Measurements from ENCODE around the gene MYLK2. TPM values are rescaled to one million over a fixed set of nuclear protein-coding genes. Genes with fewer than 3 reads are reported as not detected.

The MYLK2 gene
- 0.27 to 0.76 TPM (median 0.48 TPM) in 5 replicates for total RNA-seq (2022; extraction: Qiagen RNA extraction)

GRCh38 chr20:31819083-31819784 is at the start of gene MYLK2:
TSS of gene MYLK2 (plus strand) at chr20:31819356. CDS start at chr20:31819581, 225 bp downstream.

GRCh38 chr20:31845300-31845863 is 26.2 kb downstream of the MYLK2 start, which contains the start of gene FOXS1:
TSS of gene FOXS1 (minus strand) at chr20:31845604. CDS start at chr20:31845542, 62 bp downstream.

GRCh38 chr20:31869942-31870725 is 51.0 kb downstream of the MYLK2 start, which contains the start of the genes DUSP15 and TTLL9:
TSS of gene DUSP15 (minus strand) at chr20:31870527. CDS start at chr20:31870337, 190 bp downstream.
TSS of gene TTLL9 (plus strand) at chr20:31870634. CDS start at chr20:31871127, 493 bp downstream.

Other genes with a start within 250 kb of the MYLK2 start
- gene ID1, start 214.1 kb upstream of the MYLK2 start, total RNA-seq (2022; extraction: Qiagen RNA extraction) = 320 to 528 TPM (median 444 TPM) in 5 replicates
- gene COX4I2, start 181.4 kb upstream of the MYLK2 start, total RNA-seq (2022; extraction: Qiagen RNA extraction) = not detected in 5 replicates
- gene BCL2L1, start 96.5 kb upstream of the MYLK2 start, total RNA-seq (2022; extraction: Qiagen RNA extraction) = 274 to 317 TPM (median 294 TPM) in 5 replicates
- gene TPX2, start 80.1 kb upstream of the MYLK2 start, total RNA-seq (2022; extraction: Qiagen RNA extraction) = 96.3 to 115 TPM (median 107 TPM) in 5 replicates
- 0.17 to 0.86 TPM (median 0.61 TPM) in 5 replicates for gene FOXS1, start 26.2 kb downstream of the MYLK2 start, total RNA-seq (2022; extraction: Qiagen RNA extraction)
- gene DUSP15, start 51.2 kb downstream of the MYLK2 start, total RNA-seq (2022; extraction: Qiagen RNA extraction) = 0.52 to 1.4 TPM (median 1.1 TPM) in 5 replicates
- gene TTLL9, start 51.3 kb downstream of the MYLK2 start, total RNA-seq (2022; extraction: Qiagen RNA extraction) = 0.10 to 0.20 TPM (median 0.12 TPM) in 4 of 5 replicates, not detected in the other
- gene PDRG1, start 132.7 kb downstream of the MYLK2 start, total RNA-seq (2022; extraction: Qiagen RNA extraction) = 29.4 to 33.1 TPM (median 32.2 TPM) in 5 replicates
- 0.01 to 0.02 TPM in 2 of 5 replicates, not detected in the others for gene XKR7, start 148.8 kb downstream of the MYLK2 start, total RNA-seq (2022; extraction: Qiagen RNA extraction)
- gene CCM2L, start 191.1 kb downstream of the MYLK2 start, total RNA-seq (2022; extraction: Qiagen RNA extraction) = 0.27 to 0.61 TPM (median 0.35 TPM) in 5 replicates
- gene HCK, start 232.9 kb downstream of the MYLK2 start, total RNA-seq (2022; extraction: Qiagen RNA extraction) = 0.08 to 0.20 TPM (median 0.12 TPM) in 5 replicates

All from A549 treated with Mapracorat at 1 μM for 4 hours (cell line).